Anterior cingulate cortex (tissue), 58 donors: Measurements from ENCODE around the gene VLDLR.

Experiments
- DNase-seq, 58 donors: peaks; one replicate each; lab custom pipeline; 2025; lab: John Stamatoyannopoulos, UW

VLDLR gene

DNA sequence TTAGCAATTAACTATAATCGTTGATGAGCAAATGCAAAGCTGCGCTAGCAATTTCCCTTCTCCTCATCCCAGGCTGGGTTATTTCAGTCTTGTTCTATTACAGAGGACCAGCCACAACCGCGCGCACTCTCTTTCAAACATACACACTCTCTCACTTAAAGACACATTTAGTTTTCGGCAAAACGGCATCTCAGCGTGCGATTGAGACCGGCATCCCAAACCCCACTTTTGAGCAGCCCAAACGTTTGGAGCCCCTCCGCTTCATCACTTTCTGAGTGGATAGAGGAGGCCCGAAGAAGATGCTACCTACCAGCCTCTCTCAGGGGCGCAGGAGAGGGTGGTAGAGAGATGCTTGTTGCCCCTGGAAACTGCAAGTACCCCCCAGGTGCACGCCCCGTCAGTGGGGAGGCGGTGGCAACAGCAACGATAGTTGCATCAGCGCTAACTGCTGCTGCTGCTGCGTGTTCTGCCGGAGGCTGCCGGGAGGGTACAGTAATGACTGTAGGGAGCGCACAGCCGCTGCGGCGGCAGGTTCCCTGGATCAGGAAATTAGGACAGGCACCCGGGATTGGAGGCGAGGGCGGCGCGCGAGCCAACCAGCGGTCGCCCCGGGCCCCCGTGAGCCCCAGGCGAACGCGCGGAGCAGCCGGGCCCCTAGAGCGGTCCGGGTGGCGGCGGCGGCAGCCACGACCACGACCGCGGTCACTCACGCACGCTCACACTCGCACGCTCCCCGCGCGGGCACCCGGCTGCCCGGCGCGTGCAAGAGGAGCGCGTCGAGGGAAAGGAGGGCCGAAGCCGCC lies 467 bp upstream of the VLDLR start:
- DNase-seq: peak in 56 of 58 donors; percentile 12 to 85 (median 70)

DNA sequence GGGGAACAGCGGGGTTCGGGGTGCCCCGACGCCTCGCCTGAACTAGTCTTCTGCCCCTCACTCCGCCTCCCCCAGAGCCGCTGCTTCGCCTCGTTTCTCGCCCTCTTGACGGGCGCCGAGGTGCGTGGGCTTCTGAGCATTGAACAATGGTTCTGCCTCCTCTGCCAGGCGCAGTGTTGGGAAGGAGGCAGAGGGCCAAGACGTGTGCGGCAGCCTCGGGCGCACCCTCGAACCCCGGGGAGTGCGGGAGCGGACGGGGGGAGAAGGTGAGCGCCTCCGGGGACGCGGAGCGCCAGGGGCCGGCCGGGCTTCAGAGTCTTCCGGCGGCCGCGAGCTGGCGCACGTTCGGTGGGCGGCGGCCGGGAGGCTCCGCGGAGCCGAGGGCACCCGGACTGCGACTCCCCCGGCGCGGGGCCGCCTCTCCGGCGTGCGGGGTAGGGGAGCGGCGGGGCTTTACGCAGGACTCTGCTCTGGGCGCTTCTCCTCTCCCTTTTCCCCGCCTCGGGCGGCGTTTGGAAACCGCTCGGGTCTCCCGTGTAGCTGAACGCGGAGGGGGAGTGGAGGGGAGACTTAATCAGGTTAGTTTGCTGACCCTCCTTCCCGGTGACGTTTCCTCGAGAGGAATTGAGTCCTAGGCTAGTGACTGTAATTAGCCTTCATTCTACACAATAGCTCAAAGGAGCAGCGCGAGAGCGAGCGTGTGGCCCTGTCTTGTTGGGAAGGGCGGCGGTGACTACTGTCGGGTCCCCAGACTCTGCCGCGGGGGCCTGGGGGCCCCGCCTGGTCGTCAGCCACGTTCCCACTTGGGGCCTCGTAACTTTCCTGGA lies 1.1 kb downstream of the VLDLR start:
- DNase-seq: peak in 31 of 58 donors; percentile 7 to 58 (median 44)

DNA sequence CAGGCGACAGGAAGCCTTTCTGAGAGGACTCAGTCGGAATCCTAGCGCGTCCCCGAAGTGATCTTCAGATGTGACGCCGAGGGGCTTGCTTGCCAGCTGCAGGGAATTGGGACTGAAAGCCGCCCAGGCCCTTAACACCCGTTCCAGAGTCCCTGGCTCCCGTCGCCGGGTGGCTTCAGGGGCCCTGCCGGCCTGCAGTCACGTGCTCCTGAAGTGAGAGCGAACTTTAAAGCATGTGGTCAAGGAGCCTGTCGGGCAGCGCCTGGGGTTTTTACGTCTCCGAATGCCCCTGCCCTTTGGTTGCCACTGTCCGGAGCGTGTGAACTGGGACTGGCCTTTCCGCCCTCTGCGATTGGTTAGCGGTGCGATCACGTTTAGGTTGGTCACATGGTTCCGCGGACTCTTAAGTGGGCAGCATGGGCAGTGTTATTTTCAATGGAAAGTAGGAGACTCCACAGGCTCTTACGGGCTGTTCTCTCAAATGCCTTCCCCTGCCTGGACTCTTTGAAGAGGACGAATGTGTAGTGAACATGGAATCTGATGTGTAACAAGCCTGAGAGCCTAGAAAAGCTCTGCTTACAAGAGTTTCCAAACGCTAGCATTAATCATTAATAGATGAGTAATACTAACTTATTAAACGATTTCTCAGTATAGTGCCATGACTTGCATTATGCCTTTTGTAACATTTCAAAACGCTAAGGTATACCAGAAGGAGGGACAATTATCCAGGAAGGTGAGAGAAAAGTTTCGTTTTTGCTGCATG lies 1.9 kb downstream of the VLDLR start:
- peak in 54 of 58 donors; percentile 16 to 84 (median 62) for DNase-seq

DNA sequence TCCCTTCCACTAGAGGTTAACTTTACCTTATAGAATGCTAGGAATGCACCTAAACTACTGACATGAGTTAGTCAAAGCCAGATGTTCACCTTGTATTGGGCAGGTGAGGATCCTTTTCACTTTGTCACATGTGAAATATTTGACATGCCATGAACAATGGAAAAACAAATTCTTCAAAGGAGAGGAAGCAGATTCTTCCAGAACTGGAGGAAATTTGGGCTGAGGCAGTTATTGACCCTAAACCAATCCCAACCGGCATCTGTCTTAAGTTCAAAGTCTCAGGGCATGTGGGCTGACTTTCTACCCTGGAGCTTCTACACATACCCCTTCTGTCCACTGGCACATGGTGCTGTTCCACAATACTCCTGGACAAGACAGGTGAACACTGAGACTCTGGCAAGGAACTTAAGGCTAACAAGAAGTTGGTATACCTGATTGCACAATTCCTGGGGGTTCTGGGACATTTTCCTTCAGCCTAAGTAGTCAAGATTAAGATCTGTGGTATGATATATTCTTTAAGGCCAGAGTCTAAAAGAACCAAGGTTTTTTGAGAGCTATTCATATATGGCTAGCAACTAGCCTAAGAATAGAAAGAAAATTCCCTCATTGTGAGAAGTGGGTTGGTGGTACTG lies 2.6 kb downstream of the VLDLR start:
- no peak for DNase-seq

DNA sequence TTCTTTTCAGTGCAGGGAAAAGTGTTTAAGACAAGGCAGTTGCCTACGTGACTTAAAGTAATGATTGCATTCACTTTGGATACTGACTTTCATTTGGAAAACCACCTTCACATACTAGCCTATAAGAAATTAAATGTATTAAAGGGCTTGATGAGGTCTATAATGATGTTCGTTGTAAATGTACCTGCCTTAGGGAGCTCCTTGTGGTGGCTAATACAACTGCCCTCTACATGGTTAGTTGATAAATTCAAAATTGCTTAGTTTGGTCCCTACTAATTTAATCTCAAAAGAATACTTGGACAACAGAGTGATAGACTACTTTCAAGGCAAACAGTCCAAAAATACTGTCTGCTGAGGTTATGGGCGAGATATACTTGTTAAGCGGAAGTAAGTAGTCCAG lies 3.8 kb downstream of the VLDLR start:
- no peak for DNase-seq

DNA sequence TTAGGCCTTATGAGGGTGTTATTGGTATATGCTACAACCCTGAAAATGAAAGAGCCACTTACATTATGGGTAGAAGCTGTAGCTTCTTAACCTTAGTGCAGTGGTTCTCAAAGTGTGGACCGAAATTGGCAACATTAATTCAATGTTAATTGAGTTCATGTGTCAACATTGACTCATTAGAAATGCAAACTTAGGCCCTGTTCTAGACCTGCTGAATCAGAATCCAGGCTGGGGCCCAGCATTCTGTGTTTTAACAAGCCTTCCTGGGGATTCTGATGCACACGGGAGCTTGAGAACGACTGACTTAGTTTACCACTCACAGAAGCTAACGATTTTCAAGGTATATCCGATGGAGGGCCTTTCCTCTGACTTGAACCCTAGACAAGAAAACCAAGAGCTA lies 7.3 kb downstream of the VLDLR start:
- no peak for DNase-seq

DNA sequence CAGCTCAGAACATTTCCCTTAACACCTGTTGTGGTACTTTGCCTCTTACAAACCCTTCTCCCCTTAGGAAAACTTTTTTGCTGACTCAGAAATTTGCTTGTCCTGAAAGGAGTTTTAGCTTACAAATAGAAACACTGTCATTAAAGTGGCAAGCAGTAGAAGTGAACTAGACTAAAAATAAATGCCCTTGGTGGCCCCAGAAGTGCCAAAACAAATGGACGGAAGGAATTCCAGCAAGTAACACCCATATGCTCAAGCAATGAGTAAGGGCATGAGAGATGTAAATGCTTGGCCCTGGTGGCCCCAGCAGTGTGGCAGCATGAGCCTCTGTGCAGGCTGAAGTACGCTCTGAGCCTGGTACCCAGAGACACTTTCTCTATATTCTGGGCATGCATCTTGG lies 8.6 kb downstream of the VLDLR start:
- no peak for DNase-seq

DNA sequence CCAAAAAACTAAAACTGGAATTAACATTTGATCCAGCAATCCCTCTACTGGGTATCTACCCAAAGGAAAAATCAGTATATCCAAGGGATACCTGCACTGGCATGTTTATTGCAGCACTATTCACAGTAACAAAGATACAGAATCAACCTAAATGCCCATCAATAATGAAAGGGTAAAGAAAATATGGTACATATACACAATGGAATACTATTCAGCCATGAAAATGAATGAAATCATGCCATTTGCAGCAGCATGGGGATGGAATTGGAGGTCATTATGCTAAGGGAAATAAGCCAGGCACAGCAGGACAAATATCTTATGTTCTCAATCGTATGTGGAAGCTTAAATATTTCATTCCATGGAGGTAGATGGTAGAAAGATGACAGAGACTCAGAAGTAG lies 9.7 kb downstream of the VLDLR start:
- no peak for DNase-seq

DNA sequence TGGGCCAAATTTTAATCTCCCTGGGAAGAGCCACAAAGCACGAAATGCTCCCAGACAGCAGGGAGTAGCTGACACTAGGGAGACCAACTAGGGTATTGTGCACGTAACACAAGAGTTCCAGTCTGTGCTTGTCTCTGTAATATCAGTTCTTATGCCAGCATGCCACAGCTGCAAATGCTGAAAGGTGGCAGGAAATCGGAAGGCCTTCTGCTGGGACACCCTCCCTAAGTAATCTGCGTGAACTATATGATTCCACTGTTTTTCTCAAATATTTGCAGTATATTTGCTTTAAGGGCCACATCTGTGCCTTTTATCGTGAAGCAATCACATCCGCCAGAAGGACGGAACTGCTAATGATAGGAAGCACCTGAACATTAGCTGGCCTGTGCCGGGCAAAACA lies 12.6 kb downstream of the VLDLR start:
- DNase-seq: peak in 25 of 58 donors; percentile 1 to 67 (median 21)

DNA sequence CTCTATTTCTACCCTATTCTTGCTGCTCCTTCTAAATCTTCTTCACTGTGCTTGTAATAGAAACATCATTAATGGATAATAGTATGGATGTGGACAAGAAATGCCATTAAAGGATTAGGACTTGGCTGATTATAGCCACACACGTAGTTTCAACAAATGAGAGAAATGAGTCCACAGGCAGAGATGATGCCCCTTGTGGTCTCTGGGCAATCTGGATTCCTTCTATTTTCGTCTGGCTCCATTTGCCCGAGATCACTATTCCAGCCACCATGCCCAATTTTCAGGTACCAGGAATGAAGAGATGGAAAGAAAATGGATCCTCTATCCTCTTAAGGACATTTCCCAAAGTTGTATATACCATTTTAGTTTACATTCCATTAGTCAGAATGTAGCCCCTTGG lies 13.2 kb downstream of the VLDLR start:
- no peak for DNase-seq

DNA sequence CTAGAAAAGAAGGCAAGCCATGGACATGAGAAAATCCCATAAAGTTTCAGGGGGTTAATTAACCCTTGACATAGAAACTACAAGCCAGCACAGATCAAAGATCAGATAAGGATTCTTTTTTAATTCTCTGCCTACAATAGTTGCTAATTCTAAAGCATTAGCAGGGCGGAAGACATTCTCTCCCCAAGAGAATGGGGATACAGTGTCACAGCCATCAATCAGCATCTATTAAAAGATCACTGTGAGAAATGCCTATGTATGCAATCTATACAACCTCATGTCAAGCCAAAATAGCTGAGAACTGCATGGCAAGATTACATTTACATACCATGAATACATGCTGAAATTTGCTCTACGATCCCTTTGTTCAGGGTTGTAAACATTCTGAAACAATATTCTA lies 14.3 kb downstream of the VLDLR start:
- DNase-seq: no peak

DNA sequence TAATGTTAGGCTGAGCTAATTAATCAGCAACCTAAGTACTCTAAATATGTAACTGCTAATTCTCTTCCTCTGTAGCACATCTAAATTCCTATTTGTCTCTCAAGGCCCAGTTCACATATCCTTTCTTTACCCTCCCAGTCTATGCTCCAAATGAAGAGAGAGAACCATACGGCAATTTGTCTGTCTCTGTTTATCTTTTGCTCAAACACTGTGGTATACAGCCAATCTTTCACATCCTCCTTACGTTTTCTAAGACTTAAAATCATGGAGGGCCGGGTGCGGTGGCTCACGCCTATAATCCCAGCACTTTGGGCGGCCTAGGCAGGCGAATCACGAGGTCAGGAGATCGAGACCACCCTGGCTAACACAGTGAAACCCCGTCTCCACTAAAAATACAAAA lies 15.8 kb downstream of the VLDLR start:
- no peak for DNase-seq

DNA sequence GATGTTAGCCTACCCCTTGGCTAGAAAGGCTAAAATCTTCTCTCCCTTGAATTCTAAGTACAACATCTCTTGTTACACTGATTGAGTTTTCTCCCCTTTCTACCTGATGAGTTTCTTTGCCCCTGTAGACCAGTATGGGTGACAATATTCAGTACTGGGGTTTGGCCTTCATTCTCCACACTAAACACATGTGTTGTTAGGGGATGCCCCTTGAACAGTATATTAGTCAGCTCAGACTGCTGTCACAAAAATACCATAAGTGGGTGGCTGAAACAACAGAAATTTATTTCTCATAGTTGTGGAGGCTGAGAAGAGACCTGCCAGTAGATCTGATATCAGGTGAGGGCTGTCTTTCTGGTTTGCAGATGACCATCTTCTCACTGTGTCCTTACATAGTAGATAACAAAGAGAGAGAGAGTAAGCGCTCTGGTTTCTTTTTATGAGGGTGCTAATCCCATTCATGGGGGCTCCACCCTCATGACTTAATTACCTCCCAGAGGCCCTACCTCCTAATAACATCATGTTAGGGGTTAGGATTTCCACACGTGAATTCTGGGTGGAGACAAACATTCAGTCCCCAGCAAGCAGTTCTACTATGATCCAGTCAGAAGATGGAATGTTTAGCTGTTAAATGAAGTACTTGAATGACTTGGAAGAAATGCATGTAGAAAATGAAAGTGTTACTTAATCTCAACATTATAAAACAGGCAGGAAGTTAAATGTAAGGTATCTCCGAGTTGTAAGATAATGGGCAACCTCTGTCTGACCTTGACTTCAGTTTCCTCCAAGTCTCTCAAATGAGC lies 17.5 kb downstream of the VLDLR start:
- DNase-seq: no peak

DNA sequence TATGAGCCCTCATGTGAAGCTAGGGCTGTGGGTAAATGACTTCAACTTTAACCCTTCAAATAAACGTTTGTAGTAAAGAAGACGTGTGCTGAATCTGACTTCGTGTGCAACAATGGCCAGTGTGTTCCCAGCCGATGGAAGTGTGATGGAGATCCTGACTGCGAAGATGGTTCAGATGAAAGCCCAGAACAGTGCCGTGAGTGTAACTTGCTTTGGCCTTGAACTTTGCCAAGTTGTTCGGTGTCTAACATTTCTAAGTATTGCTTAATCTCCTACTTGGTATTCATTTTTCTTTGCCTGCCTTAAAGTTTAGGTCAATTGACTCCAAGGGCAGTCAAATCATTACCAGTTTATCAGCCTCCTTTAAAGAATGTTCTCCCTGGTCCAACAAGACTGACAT lies 18.2 kb downstream of the VLDLR start:
- DNase-seq: no peak

DNA sequence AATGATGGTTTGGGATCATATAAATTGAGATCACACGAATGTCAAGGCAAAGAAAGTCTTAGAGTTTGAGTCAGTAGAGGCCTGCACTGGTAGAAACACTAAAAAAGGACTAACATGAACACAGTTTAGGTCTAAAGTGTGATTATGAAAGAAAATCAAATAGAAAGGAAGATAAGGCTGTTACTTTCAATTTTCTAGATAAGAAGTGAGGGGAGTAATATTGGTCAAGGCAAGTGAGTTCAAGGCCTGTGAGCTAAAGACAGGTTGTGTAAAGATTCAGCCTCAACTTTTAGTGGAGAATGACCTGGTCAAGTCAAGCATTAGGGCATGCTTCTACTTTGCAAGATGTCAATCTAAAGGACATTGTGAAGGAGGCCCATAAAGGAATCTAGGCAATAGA lies 19.0 kb downstream of the VLDLR start:
- DNase-seq: no peak

DNA sequence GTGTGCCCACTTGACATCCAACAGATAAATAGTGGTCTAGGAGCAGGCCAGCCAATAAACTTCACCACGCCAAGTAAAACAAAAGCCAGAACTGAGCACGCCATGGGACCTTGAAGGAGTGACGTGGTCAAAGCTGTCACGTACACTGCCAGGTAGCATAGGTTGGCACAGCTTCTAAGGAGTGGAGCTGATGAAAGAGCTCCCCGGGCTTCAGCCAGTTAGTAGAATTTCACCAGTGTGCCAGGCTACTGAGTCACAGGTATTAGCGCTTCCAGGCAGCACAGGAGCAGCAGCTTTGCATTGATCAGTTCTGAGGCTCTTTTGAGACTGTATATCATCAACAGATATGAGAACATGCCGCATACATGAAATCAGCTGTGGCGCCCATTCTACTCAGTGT lies 19.4 kb downstream of the VLDLR start:
- no peak for DNase-seq

DNA sequence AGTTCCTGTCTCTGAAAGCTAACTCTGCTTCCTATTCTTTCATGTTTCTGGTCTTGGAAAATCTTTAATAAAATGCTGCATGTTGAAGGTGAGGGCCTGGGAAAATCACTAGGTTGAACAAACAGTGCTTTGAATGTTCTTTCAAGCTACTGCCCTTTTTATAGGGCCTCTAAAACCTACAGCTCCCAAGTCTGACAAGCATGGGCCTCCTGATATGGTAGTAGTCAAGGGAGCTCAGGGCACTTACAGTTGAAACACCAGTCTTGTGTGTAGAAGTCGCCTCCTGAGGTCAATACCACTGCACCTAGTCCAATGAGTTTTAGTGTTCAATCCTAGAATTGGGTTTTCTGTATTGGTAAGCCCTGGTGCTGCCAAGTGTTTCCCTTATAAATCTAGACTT lies 20.5 kb downstream of the VLDLR start:
- DNase-seq: no peak

DNA sequence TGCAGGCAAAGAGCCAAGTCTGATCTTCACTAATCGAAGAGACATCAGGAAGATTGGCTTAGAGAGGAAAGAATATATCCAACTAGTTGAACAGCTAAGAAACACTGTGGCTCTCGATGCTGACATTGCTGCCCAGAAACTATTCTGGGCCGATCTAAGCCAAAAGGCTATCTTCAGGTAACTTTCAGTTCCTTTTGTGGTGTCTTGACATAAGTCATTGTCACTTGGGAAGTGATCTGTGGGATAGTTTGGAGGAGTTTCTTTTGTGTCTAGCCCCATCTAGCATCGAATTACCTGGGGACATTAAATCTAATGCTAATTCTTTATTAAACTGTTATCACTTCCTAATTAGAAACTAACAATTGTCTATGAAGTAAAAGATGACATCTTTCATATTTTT lies 24.0 kb downstream of the VLDLR start:
- no peak for DNase-seq

DNA sequence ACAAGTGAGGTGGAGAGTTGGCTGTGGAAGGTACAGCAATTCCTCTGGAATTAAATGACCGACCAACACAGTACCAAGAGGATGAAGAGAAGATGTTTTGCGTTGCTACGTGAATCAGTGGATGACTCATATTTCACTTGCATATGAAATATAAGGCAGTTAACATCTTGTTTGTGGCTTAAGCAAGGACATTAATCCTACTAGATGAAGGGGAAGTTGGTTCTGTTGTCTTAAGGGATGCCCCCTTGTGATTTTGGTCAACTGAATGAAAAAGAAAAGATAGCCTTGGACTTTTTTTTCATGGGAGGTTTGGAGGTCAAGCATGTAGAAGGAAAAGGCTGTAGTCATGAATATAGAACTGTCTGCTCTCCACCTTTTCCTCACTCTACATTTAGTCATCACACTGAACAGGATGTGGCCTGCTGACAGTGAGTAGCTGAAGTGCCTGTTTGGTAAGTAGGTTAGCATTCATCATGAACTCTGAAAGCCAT lies 33.9 kb downstream of the VLDLR start:
- DNase-seq: no peak

DNA sequence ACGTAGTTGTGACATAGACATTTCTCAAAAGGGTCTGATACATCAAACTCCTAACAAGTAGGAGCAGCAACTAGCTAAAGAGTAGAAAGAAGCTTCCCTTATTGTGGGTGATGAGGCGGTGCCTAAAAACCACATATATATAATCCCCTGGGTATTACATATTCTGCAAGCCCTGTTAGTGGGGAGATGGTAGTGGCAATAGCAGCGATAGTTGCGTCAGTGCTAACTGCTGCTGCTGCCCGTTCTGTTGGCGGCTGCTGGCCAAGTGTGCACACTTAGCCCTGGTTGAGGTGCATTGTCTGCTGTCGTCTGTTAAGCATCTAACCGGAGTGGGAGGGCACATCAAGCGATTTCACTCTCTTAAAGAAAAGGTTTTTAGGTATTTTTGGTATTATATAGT lies 35.8 kb downstream of the VLDLR start:
- no peak for DNase-seq
